MCF 10A (cell line): Measurements from ENCODE around the gene SLC26A11. TPM values are rescaled to one million over a fixed set of nuclear protein-coding genes. Genes with fewer than 3 reads are reported as not detected.

Source experiments
- BruUV-seq: library from RNA; stranded (reverse); fragments of 400-500 nt; replicated peaks from 2 replicates; lab custom pipeline; 2021; lab: Mats Ljungman, UMichigan
- CTCF ChIA-PET: fragments of 300-600 bp; sonication (Branson Sonifier 250); formaldehyde crosslinking; extraction: SDS; loops from one replicate; lab custom pipeline; 2021; ENCODE audit warnings: antibody characterized with exemption, inconsistent platforms; lab: Yijun Ruan, JAX
- POLR2A ChIA-PET: fragments of 300-600, 350-650 bp; sonication (Branson Sonifier 250); formaldehyde crosslinking; extraction: SDS; loops from one replicate; lab custom pipeline; 2020; ENCODE audit warnings: antibody characterized with exemption, inconsistent platforms; lab: Yijun Ruan, JAX
- DNase-seq: peaks from one replicate; pipeline ENCODE4 v3.0.0-alpha.2; 2018; ENCODE audit not compliant: unreplicated experiment
- H3K27ac Mint-ChIP-seq: one replicate; pipeline ENCODE4 v1.8.0; 2022; ENCODE audit warnings: mild to moderate bottlenecking, low read depth, mixed read lengths; ENCODE audit not compliant: unreplicated experiment
- H3K27me3 Mint-ChIP-seq: one replicate; pipeline ENCODE4 v1.8.0; 2022; ENCODE audit warnings: mixed read lengths; ENCODE audit not compliant: insufficient read depth, unreplicated experiment
- H3K36me3 Mint-ChIP-seq: one replicate; pipeline ENCODE4 v1.8.0; 2022; ENCODE audit warnings: mild to moderate bottlenecking, moderate library complexity, mixed read lengths; ENCODE audit not compliant: insufficient read depth, unreplicated experiment
- H3K4me1 Mint-ChIP-seq: one replicate; pipeline ENCODE4 v1.8.0; 2022; ENCODE audit warnings: mixed read lengths; ENCODE audit not compliant: insufficient read depth, unreplicated experiment
- H3K4me3 Mint-ChIP-seq: one replicate; pipeline ENCODE4 v1.8.0; 2022; ENCODE audit warnings: mild to moderate bottlenecking, moderate library complexity, mixed read lengths; ENCODE audit not compliant: unreplicated experiment
- H3K9me3 Mint-ChIP-seq: one replicate; pipeline ENCODE4 v1.8.0; 2022; ENCODE audit warnings: mixed read lengths; ENCODE audit not compliant: unreplicated experiment
- intact Hi-C: fragments of 100-400 bp; cut with micrococcal nuclease; formaldehyde crosslinking; loops from 2 replicates; pipeline ENCODE4 v1.14.1; 2022
- total RNA-seq: library from RNA; stranded (reverse); gene quantifications from 2 replicates; pipeline ENCODE4 v1.2.3, GENCODE V29; 2022
- TF ChIP-seq, protein P1 (sequence below): fragments of 200-600 bp; IDR thresholded peaks from one replicate; pipeline ENCODE4 v1.8.0; 2022; ENCODE audit warnings: antibody characterized with exemption, mild to moderate bottlenecking; ENCODE audit not compliant: unreplicated experiment

SLC26A11 gene
- total RNA-seq, 1 experiment from 2014 or later = 11.7 TPM

DNA sequence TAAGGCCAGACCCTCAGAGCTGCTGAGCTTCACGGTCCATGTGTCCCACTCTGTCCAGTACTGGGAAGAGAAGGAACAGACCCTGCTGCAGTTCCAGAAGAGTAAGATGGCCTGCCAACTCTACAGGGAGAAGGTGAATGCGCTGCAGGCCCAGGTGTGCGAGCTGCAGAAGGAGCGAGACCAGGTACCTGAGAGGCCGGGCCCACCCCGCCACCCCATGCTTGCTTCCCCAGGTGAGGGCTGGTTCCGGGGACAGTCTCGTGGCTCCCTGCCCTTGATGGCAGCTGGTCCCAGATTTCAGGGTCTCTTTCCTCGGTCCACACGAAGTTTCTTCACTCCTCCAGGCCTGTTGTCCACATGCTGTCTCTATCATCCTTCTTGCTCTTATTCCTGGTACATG is 29.5 kb upstream of the SLC26A11 start:
- no peaks in the 10 kb centered on the region for H3K36me3 Mint-ChIP-seq
- H3K27ac Mint-ChIP-seq = no peak overlapping the region
- no peak overlapping the region for H3K4me3 Mint-ChIP-seq
- no peaks in the 10 kb centered on the region for H3K9me3 Mint-ChIP-seq
- intact Hi-C loops = no loop called here
- no peaks in the 10 kb centered on the region for H3K27me3 Mint-ChIP-seq
- no peak for DNase-seq
- H3K4me1 Mint-ChIP-seq = peaks cover 8% of the 10 kb centered on the region
- TF ChIP-seq, protein P1, sequence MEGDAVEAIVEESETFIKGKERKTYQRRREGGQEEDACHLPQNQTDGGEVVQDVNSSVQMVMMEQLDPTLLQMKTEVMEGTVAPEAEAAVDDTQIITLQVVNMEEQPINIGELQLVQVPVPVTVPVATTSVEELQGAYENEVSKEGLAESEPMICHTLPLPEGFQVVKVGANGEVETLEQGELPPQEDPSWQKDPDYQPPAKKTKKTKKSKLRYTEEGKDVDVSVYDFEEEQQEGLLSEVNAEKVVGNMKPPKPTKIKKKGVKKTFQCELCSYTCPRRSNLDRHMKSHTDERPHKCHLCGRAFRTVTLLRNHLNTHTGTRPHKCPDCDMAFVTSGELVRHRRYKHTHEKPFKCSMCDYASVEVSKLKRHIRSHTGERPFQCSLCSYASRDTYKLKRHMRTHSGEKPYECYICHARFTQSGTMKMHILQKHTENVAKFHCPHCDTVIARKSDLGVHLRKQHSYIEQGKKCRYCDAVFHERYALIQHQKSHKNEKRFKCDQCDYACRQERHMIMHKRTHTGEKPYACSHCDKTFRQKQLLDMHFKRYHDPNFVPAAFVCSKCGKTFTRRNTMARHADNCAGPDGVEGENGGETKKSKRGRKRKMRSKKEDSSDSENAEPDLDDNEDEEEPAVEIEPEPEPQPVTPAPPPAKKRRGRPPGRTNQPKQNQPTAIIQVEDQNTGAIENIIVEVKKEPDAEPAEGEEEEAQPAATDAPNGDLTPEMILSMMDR = no peak
- POLR2A ChIA-PET = interaction anchor here (0.6 kb wide), 1 partner anchor 412 kb away, joined by 3 read pairs; no protein-coding TSS in a partner anchor
- BruUV-seq = no TSS peak
- CTCF ChIA-PET = interaction anchor here (0.6 kb wide), 1 partner anchor 29 kb away, joined by 3 read pairs; no protein-coding TSS in a partner anchor

DNA sequence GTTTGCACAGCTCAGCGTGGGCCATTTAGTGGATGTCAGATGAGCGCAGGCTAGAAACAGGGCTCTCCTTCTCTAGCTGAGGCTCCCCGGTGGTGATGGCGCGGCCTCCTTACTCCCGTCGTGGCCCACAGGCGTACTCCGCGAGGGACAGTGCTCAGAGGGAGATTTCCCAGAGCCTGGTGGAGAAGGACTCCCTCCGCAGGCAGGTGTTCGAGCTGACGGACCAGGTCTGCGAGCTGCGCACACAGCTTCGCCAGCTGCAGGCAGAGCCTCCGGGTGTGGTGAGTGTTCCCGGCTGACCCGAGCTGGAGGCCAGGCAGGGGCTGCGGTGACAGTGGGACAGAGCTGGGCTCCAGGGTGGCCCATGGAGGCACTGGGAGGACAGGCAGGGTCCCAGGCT is 29.0 kb upstream of the SLC26A11 start:
- Mint-ChIP-seq H3K27ac (no peak overlapping the region), H3K36me3 (no peaks in the 10 kb centered on the region), H3K27me3 (no peaks in the 10 kb centered on the region), H3K9me3 (no peaks in the 10 kb centered on the region), H3K4me1 (peaks cover 8% of the 10 kb centered on the region), H3K4me3 (no peak overlapping the region)
- TF ChIP-seq, protein P1 = no peak
- no peak for DNase-seq
- intact Hi-C loops = no loop called here
- BruUV-seq = no TSS peak
- ChIA-PET CTCF (interaction anchor here (0.6 to 0.7 kb wide), 3 partner anchors 28 to 628 kb away, joined by 3 to 6 read pairs (median 3); no protein-coding TSS in a partner anchor), POLR2A (interaction anchor here (0.8 to 1.0 kb wide), 2 partner anchors 27 to 45 kb away, joined by 3 read pairs; no protein-coding TSS in a partner anchor)

DNA sequence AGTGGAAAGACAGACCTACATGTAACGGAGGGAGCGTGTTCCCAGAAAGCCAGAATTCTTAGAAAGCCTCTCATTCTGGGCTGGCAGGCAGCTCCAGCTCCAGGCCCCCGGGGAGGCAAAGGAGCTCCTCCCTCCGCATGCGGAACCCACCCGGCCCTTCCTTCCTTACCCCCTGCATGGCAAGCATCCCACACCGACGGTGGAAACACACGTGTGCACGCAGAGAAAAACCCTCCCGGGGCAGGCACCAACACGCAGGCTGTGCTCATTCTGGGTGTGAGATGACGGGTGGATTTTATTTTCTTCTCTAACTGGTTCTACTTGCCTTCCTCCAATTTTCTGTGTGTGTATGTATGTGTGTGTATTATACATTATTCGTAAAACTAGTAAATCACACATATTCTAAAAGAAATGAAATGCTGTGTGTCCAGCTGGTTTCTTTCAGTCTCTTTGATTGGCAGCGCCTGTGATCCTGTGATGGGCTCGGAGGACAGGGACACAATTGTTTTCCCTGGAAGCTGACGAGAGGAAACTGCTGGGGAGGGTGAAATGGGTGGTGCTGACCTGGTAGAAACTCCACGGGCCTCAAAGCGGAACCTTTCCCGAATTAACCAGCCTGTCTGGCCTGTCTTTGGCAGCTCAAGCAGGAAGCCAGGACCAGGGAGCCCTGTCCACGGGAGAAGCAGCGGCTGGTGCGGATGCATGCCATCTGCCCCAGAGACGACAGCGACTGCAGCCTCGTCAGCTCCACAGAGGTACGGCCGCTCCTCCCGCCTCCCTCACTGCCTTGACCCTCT is 28.2 kb upstream of the SLC26A11 start:
- intact Hi-C loops = no loop called here
- Mint-ChIP-seq H3K9me3 (no peaks in the 10 kb centered on the region), H3K4me3 (no peak overlapping the region), H3K4me1 (peaks cover 5% of the 10 kb centered on the region), H3K27me3 (no peaks in the 10 kb centered on the region), H3K27ac (no peak overlapping the region), H3K36me3 (peaks cover 7% of the 10 kb centered on the region)
- POLR2A ChIA-PET = interaction anchor here (0.8 to 1.0 kb wide), 3 partner anchors 26 to 46 kb away, joined by 3 to 4 read pairs (median 3); no protein-coding TSS in a partner anchor
- TF ChIP-seq, protein P1 = no peak
- DNase-seq = no peak
- CTCF ChIA-PET = interaction anchor here (0.7 kb wide), 1 partner anchor 627 kb away, joined by 3 read pairs; no protein-coding TSS in a partner anchor
- BruUV-seq = no TSS peak

DNA sequence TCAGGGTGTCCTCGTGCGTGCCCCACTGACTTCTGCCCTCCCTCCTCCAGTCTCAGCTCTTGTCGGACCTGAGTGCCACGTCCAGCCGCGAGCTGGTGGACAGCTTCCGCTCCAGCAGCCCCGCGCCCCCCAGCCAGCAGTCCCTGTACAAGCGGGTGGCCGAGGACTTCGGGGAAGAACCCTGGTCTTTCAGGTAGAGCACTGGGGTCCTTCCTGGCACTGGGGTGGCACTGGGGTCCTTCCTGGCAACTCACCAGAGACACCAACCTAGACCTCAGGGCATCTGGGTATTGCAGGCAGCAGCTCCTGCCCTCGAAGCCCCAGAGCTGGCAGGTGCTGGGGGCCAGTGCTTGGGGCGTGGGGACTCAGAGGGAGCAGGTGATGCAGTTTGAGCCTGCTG is 25.1 kb upstream of the SLC26A11 start:
- intact Hi-C loops = no loop called here
- Mint-ChIP-seq H3K9me3 (no peaks in the 10 kb centered on the region), H3K4me1 (no peaks in the 10 kb centered on the region), H3K4me3 (no peak overlapping the region), H3K27me3 (no peaks in the 10 kb centered on the region), H3K36me3 (peaks cover 20% of the 10 kb centered on the region), H3K27ac (no peak overlapping the region)
- CTCF ChIA-PET = interaction anchor here (0.6 to 1.9 kb wide), 11 partner anchors 8 to 559 kb away, joined by 3 to 8 read pairs (median 3); no protein-coding TSS in a partner anchor
- DNase-seq = no peak
- POLR2A ChIA-PET = no interaction called here
- no TSS peak for BruUV-seq
- TF ChIP-seq, protein P1 = no peak
